RWPE2 (cell line): ENCODE results near the gene SLC7A1.

Source experiments
- ATAC-seq: fragments of 200-7000 bp; cut with Tn5 transposase; 3 replicates; pipeline ENCODE4 v1.9.1; 2021; ENCODE audit warnings: low read depth
- DNase-seq: peaks from one replicate; pipeline ENCODE4 v3.0.0-alpha.2; 2020; ENCODE audit warnings: low spot score
- H3K27ac ChIP-seq: fragments of 450-650 bp; 2 replicates; pipeline ENCODE4 v1.5.1; 2017; ENCODE audit warnings: mild to moderate bottlenecking; ENCODE audit not compliant: poor library complexity, severe bottlenecking
- H3K27me3 ChIP-seq: fragments of 250-450 bp; sonication (Bioruptor Pico); 2 replicates; pipeline ENCODE4 v1.5.1; 2021; ENCODE audit warnings: mild to moderate bottlenecking, moderate library complexity; ENCODE audit not compliant: insufficient read depth, poor library complexity, severe bottlenecking
- H3K36me3 ChIP-seq: fragments of 250-450 bp; sonication (Bioruptor Pico); 2 replicates; pipeline ENCODE4 v1.5.1; 2020; ENCODE audit warnings: low read depth, mild to moderate bottlenecking, moderate library complexity
- H3K4me1 ChIP-seq: fragments of 250-450 bp; sonication (Bioruptor Pico); 2 replicates; pipeline ENCODE4 v1.5.1; 2021; ENCODE audit warnings: mild to moderate bottlenecking, moderate library complexity; ENCODE audit not compliant: insufficient read depth, poor library complexity, severe bottlenecking
- H3K4me3 ChIP-seq: fragments of 250-450 bp; sonication (Bioruptor Pico); 2 replicates; pipeline ENCODE4 v1.5.1; 2021; ENCODE audit warnings: mild to moderate bottlenecking, moderate library complexity; ENCODE audit not compliant: severe bottlenecking
- H3K9me3 ChIP-seq: fragments of 250-450 bp; sonication (Bioruptor Pico); 2 replicates; pipeline ENCODE4 v1.5.1; 2021; ENCODE audit warnings: mild to moderate bottlenecking, moderate library complexity; ENCODE audit not compliant: severe bottlenecking
- CTCF ChIP-seq: fragments of 450-650 bp; IDR thresholded peaks from one replicate; pipeline ENCODE4 v1.5.1; 2017; ENCODE audit warnings: mild to moderate bottlenecking, moderate library complexity; ENCODE audit not compliant: poor library complexity, severe bottlenecking

SLC7A1 gene

GRCh38 chr13:29511106-29511796, 84.2 kb downstream of the SLC7A1 start:
- DNase-seq = no peak
- no peak for ATAC-seq
- H3K36me3 ChIP-seq = peaks cover 43% of the 10 kb centered on the region
- no peaks in the 10 kb centered on the region for H3K27me3 ChIP-seq
- no peak overlapping the region for H3K4me3 ChIP-seq
- TF ChIP-seq CTCF = no peak
- H3K9me3 ChIP-seq = no peaks in the 10 kb centered on the region
- H3K27ac ChIP-seq = no peak overlapping the region
- no peaks in the 10 kb centered on the region for H3K4me1 ChIP-seq

GRCh38 chr13:29510651-29511084, 84.8 kb downstream of the SLC7A1 start:
- H3K36me3 ChIP-seq = peaks cover 37% of the 10 kb centered on the region
- no peak overlapping the region for H3K27ac ChIP-seq
- DNase-seq = no peak
- TF ChIP-seq CTCF = no peak
- ATAC-seq = no peak
- H3K27me3 ChIP-seq = no peaks in the 10 kb centered on the region
- no peaks in the 10 kb centered on the region for H3K4me1 ChIP-seq
- no peak overlapping the region for H3K4me3 ChIP-seq
- no peaks in the 10 kb centered on the region for H3K9me3 ChIP-seq

- no peak overlapping the region for H3K27ac ChIP-seq
- TF ChIP-seq CTCF = no peak
- H3K27me3 ChIP-seq = no peaks in the 10 kb centered on the region
- no peaks in the 10 kb centered on the region for H3K9me3 ChIP-seq
- peaks cover 31% of the 10 kb centered on the region for H3K36me3 ChIP-seq
- no peak for ATAC-seq
- H3K4me3 ChIP-seq = no peak overlapping the region
- DNase-seq = no peak
- no peaks in the 10 kb centered on the region for H3K4me1 ChIP-seq
Measured at GRCh38 chr13:29509999-29510589, 85.4 kb downstream of the SLC7A1 start.

- Histone ChIP-seq H3K27me3 (no peaks in the 10 kb centered on the region), H3K4me1 (no peaks in the 10 kb centered on the region), H3K27ac (no peak overlapping the region), H3K4me3 (no peak overlapping the region), H3K9me3 (no peaks in the 10 kb centered on the region), H3K36me3 (peaks cover 23% of the 10 kb centered on the region)
- ATAC-seq = no peak
- DNase-seq = no peak
- TF ChIP-seq CTCF = no peak
Measured at GRCh38 chr13:29508876-29509252, 86.6 kb downstream of the SLC7A1 start.
